ENCODE measurements around the gene ANKRD12.

DNA sequence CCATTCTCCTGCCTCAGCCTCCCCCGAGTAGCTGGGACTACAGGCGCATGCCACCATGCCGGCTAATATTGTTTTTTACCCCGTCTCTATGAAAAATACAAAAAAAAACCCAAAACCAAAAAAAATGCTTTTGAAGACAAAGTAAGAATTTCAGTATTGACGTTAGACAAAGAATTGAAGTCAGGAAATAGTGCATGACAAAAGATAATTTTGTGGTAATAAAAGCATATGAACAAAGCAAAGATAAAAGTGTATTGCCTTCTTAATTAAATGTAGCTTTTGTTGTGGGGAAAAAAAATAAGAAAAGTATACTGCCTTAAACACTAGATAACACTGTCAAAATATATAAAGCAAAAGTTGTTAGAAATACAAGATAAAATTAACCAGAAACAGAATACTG, 86.8 kb downstream of the ANKRD12 start:
- TF ChIP-seq, protein P1, sequence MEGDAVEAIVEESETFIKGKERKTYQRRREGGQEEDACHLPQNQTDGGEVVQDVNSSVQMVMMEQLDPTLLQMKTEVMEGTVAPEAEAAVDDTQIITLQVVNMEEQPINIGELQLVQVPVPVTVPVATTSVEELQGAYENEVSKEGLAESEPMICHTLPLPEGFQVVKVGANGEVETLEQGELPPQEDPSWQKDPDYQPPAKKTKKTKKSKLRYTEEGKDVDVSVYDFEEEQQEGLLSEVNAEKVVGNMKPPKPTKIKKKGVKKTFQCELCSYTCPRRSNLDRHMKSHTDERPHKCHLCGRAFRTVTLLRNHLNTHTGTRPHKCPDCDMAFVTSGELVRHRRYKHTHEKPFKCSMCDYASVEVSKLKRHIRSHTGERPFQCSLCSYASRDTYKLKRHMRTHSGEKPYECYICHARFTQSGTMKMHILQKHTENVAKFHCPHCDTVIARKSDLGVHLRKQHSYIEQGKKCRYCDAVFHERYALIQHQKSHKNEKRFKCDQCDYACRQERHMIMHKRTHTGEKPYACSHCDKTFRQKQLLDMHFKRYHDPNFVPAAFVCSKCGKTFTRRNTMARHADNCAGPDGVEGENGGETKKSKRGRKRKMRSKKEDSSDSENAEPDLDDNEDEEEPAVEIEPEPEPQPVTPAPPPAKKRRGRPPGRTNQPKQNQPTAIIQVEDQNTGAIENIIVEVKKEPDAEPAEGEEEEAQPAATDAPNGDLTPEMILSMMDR (IDR thresholded peaks at IDR 0.05), result no peak
- no peak for TF ChIP-seq POLR2A (IDR thresholded peaks at IDR 0.05)

All from Peyer's patch (tissue), 4 donors.